ENCODE results near the gene ADAMTS9.

The ADAMTS9 gene

GRCh38 chr3:64467255-64467944, 220.4 kb downstream of the ADAMTS9 start:
- Histone ChIP-seq H3K27me3 (ENCODE audit: control insufficient read depth, insufficient read depth, low read length) (peaks cover 2% of the 10 kb centered on the region), H3K36me3 (ENCODE audit: control insufficient read depth, insufficient read depth, low read length) (no peaks in the 10 kb centered on the region), H3K4me3 (ENCODE audit: low read length) (no peak overlapping the region), H3K27ac (ENCODE audit: low read depth, low read length) (no peak overlapping the region), H3K9ac (ENCODE audit: low read length) (no peak overlapping the region), H3K4me1 (ENCODE audit: control insufficient read depth, insufficient read depth, low read length) (no peaks in the 10 kb centered on the region)

Data from rectal smooth muscle tissue (tissue), 1 donor.